NCI-H82 (cell line): ENCODE results near the gene TTBK1.

ENCODE experiments used
- DNase-seq: peaks from one replicate; lab custom pipeline; 2025; lab: John Stamatoyannopoulos, UW

Gene TTBK1

DNA sequence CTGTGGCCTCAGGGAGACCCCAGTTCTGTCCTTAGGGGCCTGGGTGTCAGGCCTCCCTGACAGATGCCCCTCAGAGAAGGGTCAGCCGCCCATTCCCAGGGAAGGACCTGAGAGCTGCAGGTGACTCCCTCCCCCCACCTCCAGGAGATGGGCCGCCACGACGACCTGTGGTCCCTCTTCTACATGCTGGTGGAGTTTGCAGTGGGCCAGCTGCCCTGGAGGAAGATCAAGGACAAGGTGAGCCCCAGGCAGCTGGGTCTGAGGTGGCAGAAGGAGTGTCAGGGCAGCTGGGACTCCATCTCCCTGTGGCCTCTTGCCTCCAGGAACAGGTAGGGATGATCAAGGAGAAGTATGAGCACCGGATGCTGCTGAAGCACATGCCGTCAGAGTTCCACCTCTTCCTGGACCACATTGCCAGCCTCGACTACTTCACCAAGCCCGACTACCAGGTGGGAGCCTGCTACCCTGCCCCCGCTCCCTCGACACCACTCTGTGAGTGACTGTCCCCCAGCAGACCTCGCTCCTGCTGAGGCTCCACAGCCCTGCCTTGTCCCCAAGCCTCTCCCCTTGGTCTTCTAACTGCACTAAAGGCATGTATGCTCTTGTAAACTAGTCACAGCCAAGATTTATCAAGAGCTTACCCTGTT, 12.2 kb downstream of the TTBK1 start:
- no peak for DNase-seq

DNA sequence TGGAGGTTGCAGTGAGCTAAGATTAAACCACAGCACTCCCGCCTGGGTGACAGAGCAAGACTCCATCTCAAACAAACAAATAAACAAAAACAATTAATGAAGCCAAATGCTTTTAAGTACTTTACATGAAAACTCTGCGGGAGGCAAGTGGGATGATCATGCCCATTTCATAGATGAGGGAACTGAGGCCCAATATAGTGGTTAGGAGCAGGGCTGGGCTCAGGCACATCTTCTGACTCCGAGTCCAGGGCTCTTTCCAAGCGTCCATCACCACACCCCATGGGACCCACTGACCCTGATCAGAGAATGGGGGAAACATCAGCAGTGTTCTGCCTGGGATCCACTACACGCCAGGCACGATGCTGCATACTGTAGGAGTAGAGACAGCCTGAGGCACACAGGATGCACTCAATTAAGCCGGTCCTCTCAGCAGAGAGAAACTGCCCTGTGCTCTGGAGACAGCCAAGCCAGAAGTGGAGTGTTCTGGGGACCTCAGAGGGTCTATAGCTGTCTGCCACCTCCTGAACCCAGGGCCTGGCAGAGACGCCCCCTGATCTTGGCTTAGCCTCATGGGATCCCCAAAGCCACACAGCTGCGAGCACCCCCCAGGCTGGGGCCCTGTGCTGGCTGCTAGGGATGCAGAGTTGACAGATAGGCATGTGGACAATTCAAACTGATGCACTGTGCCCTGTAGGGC, 13.5 kb downstream of the TTBK1 start:
- no peak for DNase-seq

DNA sequence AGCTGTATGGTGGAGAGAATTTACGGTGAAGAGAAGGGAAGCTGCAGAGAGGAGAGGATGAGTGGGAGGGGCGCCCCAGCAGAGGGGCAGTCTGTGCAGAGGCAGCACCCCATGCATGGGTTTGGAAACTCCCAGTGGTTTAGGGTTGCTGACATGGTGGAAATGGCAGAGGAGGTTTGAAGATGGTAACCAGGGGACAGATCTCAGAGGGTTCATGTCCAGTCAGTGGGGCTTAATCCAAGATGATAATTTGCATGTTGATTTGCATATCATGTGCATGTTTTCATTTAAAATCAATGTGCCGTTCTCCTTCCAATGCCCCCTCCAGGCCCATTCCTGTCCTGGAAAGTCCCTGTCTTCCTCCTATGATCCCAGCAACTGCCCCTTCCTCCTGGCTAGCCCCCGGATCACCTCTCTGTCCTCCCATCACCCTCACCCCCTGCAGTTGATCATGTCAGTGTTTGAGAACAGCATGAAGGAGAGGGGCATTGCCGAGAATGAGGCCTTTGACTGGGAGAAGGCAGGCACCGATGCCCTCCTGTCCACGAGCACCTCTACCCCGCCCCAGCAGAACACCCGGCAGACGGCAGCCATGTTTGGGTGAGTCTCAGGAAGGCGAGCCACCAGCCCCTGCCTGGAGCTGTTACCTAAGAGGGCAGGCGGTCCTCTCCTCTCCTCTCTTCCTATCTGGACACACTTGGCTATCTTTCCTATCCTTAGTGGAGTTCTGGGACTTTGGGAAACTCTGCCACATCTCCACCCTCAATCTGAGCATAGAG, 14.3 kb downstream of the TTBK1 start:
- no peak for DNase-seq

DNA sequence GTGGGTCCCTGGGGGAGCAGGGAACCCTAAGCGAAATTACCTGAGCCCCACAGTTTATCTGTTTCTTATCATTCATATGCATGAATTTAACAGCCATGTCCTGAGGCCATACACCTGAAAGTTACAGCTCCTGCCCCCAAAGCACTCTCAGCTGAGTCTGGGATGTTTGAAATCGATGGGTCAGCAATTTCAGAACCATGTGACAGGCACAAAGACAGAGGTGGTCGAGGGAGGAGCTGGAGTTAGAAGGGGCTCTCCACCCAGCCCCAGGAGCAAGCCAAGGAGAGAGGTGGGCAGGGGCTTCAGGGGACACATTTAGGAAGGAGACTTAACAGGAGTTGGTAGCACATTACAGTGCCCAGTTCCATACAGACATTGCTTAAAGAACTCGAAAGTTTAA, 14.9 kb downstream of the TTBK1 start:
- no peak for DNase-seq

DNA sequence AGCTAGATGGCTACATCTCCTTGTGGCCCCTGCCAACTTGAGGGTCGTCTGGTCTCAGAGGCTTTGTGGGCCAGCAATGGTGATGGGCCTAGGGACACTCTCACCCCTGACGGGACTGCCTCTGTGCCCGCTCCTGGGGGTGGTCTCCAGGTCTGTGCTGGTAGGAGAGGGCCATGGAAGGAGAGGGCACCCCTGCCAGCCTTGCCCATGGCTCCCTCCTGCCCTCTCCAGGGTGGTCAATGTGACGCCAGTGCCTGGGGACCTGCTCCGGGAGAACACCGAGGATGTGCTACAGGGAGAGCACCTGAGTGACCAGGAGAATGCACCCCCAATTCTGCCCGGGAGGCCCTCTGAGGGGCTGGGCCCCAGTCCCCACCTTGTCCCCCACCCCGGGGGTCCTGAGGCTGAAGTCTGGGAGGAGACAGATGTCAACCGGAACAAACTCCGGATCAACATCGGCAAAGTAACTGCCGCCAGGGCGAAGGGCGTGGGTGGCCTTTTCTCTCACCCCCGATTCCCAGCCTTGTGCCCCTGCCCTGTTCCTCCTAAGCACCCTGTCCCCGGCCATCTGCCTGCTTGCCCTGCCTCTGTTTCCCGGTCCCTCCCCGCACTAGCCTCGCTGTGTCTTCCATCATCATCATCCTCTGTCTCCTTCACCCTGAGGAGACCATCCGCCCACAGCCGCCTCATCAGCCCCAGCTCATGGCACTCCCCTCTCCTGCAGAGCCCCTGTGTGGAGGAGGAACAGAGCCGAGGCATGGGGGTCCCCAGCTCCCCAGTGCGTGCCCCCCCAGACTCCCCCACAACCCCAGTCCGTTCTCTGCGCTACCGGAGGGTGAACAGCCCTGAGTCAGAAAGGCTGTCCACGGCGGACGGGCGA, 15.8 kb downstream of the TTBK1 start:
- no peak for DNase-seq

DNA sequence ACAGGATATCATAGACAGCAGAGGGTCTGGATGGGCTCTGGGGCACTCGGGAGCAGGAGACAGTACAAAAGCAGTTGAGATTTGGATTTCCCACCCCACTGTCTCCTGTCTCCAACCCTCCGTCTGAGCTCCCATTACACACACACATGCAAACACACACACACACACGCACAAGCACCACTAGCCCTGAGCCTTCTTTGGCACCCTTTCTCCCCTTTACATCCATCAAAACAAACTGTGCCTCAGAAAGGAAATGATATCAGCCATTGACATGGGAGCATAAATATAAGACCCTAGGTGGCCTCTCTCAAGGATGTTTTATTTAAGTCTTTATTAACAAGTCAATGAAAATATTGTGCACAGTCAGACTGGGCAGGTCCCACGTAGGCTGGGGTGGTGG, 17.5 kb downstream of the TTBK1 start:
- DNase-seq = no peak

DNA sequence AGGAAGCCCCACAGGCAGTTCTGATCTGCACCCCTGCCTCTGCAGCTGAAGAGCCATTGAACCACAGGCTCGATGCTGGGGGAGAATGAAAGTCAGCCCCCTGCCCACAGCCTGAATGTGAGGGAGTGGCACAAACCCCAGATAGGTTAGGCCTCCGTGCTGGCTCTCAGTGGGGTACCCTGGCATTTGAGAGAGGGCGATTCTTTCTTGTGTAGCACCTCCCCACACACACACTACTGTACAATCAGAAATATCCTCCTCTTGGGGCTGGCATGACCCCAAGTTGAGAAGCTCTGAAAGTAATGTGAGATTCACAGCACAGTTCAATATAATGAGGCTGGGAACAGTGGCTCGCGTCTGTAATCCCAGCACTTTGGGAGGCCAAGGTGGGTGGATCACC, 17.9 kb downstream of the TTBK1 start:
- DNase-seq = no peak

DNA sequence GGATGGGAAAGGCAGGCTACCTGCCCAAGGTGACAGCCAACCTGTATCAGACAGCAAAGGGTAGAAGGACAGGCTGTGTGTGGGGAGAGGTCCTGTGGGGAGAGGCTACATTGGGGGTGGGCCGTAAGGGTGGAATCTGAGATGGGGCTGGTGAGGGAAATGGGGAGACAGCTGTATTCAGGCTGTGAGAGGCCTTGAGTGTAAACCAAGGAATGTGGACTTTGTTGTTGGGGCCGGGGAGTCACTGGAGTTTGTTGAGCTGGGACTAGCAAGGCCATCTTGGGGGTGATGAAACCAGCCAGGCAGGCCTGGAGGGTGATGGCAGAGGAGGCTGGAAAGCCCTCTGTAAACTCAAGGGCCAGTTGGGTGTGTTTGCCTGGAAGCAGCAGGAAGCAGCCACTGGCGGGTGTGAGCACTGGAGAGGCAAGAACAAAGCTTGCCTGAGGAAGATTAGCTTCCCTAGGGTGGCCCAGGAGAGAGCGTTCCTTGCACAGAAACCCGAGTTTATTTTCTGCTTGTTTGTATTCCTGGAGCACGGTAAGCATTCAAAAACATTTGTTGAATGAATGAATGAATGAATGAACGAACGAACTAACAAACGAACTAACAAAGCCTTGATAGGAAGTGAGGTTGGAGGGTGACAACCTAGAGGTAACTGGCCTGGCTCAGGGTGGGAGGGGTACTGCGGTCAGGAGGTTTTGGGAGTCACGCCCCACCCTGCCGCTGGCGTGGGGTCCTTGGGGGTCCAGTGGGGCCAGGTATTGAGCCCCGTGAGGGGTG, 18.9 kb downstream of the TTBK1 start:
- DNase-seq = no peak

DNA sequence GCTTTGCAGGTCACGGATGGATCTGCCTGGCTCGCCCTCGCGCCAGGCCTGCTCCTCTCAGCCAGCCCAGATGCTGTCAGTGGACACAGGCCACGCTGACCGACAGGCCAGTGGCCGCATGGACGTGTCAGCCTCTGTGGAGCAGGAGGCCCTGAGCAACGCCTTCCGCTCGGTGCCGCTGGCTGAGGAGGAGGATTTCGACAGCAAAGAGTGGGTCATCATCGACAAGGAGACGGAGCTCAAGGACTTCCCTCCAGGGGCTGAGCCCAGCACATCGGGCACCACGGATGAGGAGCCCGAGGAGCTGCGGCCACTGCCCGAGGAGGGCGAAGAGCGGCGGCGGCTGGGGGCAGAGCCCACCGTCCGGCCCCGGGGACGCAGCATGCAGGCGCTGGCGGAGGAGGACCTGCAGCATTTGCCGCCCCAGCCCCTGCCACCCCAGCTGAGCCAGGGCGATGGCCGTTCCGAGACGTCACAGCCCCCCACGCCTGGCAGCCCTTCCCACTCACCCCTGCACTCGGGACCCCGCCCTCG, 19.6 kb downstream of the TTBK1 start:
- DNase-seq = no peak

DNA sequence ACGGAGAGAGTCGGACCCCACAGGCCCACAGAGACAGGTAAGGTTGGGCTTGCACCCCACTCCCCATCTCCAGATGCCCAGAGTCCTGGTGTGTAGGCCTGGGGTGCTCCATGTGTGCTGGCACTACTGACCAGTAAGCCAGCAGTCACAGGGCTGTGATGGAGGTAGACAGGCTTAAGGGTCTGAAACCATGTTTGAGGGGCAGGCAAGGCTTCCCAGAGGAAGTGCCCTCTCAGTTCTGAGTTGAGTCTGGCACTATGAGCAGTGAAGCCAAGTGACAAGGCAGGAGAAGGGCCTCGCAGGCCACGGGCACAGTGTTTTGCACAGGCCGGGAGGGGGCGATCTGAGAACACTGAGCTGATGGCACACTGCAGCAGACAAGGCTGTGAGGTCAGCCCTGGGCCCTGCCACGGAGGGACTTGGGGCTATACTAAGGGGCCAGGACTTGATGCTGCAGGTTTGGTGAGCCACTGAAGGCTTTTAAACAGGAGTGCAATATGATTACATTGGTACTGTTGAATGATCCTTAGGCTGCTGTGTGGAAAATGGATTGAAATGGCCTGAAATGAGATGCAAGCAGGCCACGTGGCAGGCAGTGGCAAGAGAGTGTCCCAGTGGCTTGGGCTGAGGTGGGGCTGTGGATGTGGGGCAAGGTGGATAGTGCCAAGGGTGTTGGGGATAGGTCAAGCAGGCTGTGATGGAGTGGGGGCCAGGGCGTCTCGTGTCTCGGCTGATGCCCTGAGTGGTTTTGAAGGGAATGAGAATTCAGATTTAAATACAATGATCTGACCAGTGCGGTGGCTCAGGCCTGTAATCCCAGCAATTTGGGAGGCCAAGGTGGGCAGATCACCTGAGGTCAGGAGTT, 20.3 kb downstream of the TTBK1 start:
- peak; percentile 86 for DNase-seq

DNA sequence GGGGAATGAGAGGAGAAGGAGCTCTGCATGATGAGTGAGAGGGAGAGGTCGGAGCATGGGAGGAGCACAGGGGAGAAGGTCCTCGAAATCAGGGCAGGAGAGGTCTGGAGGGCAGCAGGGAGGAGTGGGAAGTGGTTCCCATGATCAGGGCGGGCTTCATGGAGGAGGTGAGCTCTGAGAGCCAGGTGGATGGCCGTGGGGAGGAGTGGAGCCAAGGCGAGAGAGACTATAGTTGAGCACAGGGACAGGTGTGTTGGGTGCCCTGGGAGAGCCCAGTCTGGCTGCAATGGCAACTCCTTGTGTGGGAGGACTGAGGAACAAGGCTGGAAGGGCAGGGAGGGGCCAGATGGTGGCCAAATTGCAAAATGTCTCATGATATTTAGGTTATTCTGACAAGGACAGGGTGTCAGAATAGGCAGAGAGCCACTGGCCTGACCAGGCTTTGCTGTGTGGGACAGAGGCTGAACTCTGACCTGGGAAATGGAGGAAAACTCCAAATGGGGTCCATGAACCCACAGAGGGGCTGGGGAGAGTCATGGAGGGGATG, 21.4 kb downstream of the TTBK1 start:
- no peak for DNase-seq

DNA sequence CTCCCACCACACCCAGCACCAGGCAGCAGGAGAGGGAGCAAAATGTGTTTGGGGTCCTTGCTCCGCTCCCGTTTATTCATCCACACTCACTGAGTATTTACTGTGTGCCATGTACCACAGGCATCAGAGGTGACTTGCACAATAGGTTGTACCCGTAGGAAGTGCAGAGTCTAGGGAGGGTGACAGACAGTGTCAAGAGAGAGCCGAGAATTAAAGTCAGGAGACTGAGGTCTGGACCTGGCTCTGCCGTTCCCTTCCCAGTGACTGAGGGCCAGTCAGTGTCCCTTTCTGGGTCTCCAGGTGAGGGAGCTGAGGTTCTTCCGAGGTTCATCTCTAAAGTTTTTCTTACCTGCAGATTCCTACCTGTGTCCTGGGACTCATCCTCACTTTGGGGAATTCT, 22.3 kb downstream of the TTBK1 start:
- DNase-seq = no peak

DNA sequence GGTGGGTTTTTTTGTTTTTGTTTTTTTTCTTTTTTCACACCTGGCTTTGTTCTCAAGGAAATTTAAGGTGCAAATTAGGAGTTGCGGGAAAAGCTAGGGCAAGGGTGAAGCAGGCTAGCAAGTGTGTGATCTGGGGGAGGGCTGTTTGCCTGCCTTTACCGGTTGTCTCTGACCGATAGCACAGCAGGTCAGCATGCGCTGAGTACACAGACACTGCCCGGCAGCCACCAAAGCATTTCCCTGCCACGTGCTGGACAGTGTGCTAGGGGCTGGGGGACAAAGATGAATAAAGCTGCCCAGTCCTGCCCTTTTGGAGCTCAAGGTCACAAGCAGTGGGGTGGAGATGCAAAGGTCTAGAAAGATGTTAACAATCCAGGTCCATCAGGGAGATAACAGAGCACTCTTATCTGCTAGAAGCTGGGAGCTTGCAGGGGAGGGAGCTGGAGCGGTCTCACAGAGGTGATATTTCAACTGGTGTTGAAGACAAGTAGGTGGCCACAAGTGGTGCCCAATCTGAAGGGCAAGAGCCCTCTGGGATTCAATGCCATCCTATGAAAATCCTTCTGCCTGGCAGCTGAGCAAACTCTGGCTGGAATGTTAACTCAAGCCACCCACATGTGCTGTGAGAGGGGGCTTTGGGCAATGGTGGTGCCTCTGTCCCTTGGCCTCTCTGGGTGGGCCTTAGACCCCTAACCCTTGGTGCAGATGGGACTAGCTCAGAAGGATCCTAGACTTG, 24.5 kb downstream of the TTBK1 start:
- no peak for DNase-seq

DNA sequence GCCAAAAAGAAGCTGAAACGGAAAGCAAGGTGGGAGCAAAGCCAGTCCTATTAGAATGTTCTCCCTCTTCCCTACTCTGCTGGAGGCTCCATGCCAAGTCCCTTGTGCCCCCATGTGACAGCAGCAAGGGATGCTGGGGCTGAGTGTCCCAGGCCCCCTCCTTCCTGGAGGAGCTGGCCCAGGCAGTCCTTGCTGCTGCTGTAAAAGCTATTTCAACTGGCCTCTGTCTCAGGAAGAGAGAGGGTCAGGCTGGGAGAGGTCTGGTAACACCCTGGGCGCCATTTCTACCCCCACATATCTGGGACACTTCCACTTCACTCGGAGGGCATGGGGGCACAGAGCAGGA, 25.0 kb downstream of the TTBK1 start:
- no peak for DNase-seq

DNA sequence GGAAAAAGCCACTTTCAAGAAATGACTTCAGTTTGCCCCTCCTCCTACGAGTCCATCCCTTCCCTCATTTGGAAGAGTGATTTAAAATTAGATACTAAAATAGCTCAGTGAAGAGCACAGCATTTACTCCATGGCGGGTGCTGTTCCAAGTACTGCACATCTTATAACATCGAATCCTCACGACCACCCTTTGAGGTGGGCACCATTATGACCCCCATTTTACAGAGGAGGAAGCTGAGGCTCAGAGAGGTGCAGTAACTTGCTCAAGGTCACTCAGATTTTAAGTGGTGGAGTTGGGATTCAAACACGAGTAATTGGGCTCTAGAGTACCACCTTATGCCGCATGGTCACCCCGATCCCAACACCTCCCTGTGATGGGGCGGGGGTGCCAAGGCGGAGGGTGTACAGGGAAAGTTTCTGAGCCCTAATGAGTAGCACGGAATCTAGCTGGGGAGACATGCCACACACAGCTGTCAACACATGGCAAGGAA, 25.5 kb downstream of the TTBK1 start:
- DNase-seq = no peak

DNA sequence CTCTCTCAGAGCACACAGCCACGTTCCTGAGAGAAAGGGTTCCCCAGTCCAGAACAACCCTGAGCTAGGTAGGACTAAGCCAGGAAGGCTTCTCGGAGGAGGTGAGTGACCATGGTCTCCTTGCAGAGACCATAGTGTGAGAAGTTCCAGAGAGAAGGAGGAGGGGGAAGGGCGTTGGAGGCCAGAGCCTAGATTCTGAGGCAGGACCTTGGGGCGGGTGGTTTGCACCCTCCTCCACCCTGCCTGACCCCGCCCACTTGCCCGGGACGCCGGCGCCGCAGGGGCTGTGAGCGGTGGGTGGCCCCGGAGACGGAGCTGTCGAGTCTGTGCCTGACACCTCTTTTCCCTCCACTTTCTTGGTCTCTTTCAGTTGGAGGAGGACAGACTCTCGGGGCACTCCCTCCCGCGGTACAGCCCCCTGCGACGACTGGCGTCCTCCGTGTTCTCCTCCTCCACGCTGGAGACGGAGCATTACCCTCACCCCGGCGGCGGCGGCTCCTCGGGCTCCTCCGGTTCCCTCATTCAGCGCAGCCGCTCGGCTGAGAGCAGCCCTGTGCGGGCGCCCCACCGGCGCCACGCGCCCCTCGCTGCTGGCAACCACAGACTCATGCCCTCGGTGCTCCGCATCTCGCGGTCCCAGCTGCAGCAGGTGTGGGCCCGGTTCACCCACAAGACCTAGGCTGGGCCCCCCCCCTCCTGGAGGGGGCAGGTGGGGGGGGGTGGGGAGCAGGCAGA, 26.2 kb downstream of the TTBK1 start:
- DNase-seq = no peak

DNA sequence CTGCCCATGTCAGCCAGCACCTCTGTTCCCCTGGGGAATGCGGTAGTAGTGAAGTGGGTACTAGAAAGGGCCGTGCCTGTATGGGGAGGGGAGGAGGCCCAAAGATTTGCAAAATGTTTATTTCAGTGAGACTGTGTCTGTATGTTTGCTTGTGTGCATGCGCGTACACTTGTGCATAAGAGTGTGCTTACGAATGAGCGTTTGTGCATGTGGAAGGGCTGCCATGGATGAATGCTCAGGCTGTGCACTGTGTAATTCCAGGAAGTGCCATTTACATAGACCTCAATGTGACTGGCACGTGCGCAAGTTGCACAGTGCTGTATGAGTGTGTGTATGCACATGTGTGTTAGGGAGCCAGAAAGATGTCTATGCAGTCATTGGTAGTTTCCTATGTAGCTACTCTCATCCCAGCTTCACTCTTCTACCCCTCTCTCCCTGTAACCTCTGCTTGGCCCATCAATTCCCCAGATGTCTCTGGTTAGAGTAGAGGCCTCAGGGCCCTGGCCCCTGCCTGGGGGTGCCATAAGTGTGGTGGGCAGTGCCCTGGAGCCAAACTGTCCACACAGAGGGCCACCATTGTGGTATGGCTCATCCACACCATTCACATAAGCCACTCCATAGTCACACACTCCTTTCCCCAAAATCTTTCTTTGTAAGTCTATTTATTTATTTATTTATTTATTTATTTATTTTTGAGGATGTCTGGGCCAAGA, 28.0 kb downstream of the TTBK1 start:
- no peak for DNase-seq

DNA sequence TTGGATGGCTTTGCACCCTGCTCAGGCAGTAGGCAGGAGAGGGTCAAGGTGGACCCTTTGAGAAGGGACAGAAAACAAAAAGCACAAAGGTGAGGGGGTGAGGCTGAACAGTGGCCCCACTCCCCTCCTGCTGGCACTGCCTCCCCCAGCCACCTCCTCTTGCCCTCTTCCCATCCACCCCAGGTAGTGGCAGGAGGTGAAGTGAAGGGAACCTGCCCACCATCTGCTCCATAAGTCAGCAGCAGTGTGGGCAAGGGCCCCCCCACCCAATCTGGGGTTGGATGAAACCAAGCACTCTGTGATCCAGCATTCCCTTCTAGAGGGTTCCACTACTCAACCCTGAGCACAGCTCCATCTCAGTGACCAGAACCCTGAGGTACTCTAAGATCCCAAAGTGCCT, 28.7 kb downstream of the TTBK1 start:
- DNase-seq = no peak
